CD8-positive, alpha-beta memory T cell (primary cell): ENCODE results near the gene LRRC3B. TPM values are rescaled to one million over a fixed set of nuclear protein-coding genes. Genes with fewer than 3 reads are reported as not detected.

Experiments used
- CTCF ChIA-PET: fragments of 350-600 bp; sonication (Branson Sonifier 250); formaldehyde crosslinking; loops from one replicate; lab custom pipeline; 2021; ENCODE audit warnings: antibody characterized with exemption; lab: Charles Lee
- POLR2A ChIA-PET: fragments of 350-600 bp; sonication (Branson Sonifier 250); formaldehyde crosslinking; loops from one replicate; lab custom pipeline; 2021; ENCODE audit warnings: antibody characterized with exemption; lab: Charles Lee
- DNase-seq, 5 donors: peaks; one replicate each; pipeline versions ENCODE4 v3.0.0 to v3.0.0-alpha.2; 2020 to 2022; ENCODE audit warnings: mixed read lengths in 1 of 5
- H3K27ac ChIP-seq: one replicate; pipeline ENCODE4 v1.7.0; 2013; ENCODE audit warnings: low read depth, mild to moderate bottlenecking, low read length, moderate library complexity
- H3K27me3 ChIP-seq: 2 replicates; pipeline ENCODE4 v1.7.0; 2013; ENCODE audit warnings: low read length, mild to moderate bottlenecking; ENCODE audit not compliant: insufficient read depth, poor library complexity, severe bottlenecking
- H3K36me3 ChIP-seq: 2 replicates; pipeline ENCODE4 v1.7.0; 2013; ENCODE audit warnings: mild to moderate bottlenecking, low read length, moderate library complexity; ENCODE audit not compliant: insufficient read depth
- H3K4me1 ChIP-seq: 2 replicates; pipeline ENCODE4 v1.7.0; 2013; ENCODE audit warnings: mild to moderate bottlenecking, low read length, moderate library complexity; ENCODE audit not compliant: insufficient read depth
- H3K4me3 ChIP-seq: 2 replicates; pipeline ENCODE4 v1.7.0; 2013; ENCODE audit warnings: mild to moderate bottlenecking, low read length
- H3K9me3 ChIP-seq: 2 replicates; pipeline ENCODE4 v1.7.0; 2013; ENCODE audit warnings: mild to moderate bottlenecking, low read length
- H3K27ac Mint-ChIP-seq, 8 donors: one replicate each; pipeline ENCODE4 v1.8.0; 2020 to 2021; ENCODE audit warnings: mixed read lengths in 8 of 8, mild to moderate bottlenecking in 6 of 8, inconsistent platforms in 3 of 8, moderate library complexity in 3 of 8
- H3K27me3 Mint-ChIP-seq, 2 donors: one replicate each; pipeline ENCODE4 v1.8.0; 2020 to 2021; ENCODE audit warnings: mixed read lengths in 2 of 2, mild to moderate bottlenecking in 1 of 2, moderate library complexity in 1 of 2
- H3K36me3 Mint-ChIP-seq, 3 donors: one replicate each; pipeline ENCODE4 v1.8.0; 2020 to 2021; ENCODE audit warnings: mixed read lengths in 3 of 3, inconsistent platforms in 1 of 3, mild to moderate bottlenecking in 1 of 3
- H3K4me1 Mint-ChIP-seq, 3 donors: one replicate each; pipeline ENCODE4 v1.8.0; 2020 to 2021; ENCODE audit warnings: mixed read lengths in 3 of 3, inconsistent platforms in 1 of 3, mild to moderate bottlenecking in 1 of 3
- H3K4me3 Mint-ChIP-seq, 7 donors: one replicate each; pipeline ENCODE4 v1.8.0; 2020 to 2021; ENCODE audit warnings: mixed read lengths in 7 of 7, mild to moderate bottlenecking in 6 of 7, moderate library complexity in 4 of 7, inconsistent platforms in 2 of 7
- H3K9me3 Mint-ChIP-seq, 5 donors: one replicate each; pipeline ENCODE4 v1.8.0; 2020 to 2022; ENCODE audit warnings: mixed read lengths in 5 of 5, mild to moderate bottlenecking in 3 of 5, moderate library complexity in 2 of 5, inconsistent platforms in 1 of 5
- polyA plus RNA-seq: library from polyadenylated mRNA; unstranded; fragments of 300-500 nt; fragmentation: Illumina TruSeq; gene quantifications from one replicate; pipeline ENCODE4 v1.2.3, GENCODE V29; 2021
- total RNA-seq, 2 experiments: library from RNA; stranded (reverse); gene quantifications; one replicate each; pipeline ENCODE4 v1.2.3, GENCODE V29; 2021

The LRRC3B gene
- total and polyA plus RNA-seq, 3 experiments from 2014 or later, result not detected

- CTCF ChIA-PET, result interaction anchor here (1.9 kb wide), 1 partner anchor 18 kb away, joined by 6 read pairs; no protein-coding TSS in a partner anchor
- Histone ChIP-seq H3K27me3 (no peaks in the 10 kb centered on the region), H3K9me3 (no peaks in the 10 kb centered on the region), H3K4me3 (no peak overlapping the region), H3K36me3 (no peaks in the 10 kb centered on the region), H3K4me1 (no peaks in the 10 kb centered on the region), H3K27ac (no peak overlapping the region)
- H3K27ac Mint-ChIP-seq, result no peak overlapping the region
- no peaks in the 10 kb centered on the region for H3K36me3 Mint-ChIP-seq
- POLR2A ChIA-PET, result no interaction called here
- no peak for DNase-seq
- no peak overlapping the region for H3K4me3 Mint-ChIP-seq
- H3K27me3 Mint-ChIP-seq, result no peaks in the 10 kb centered on the region
- H3K9me3 Mint-ChIP-seq, result no peaks in the 10 kb centered on the region
- no peaks in the 10 kb centered on the region for H3K4me1 Mint-ChIP-seq
Measured at GRCh38 chr3:26718315-26718714, 95.7 kb downstream of the LRRC3B start.

GRCh38 chr3:26719134-26719533 is 96.6 kb downstream of the LRRC3B start:
- no peak overlapping the region for H3K27ac Mint-ChIP-seq
- CTCF ChIA-PET, result interaction anchor here (1.9 kb wide), 1 partner anchor 17 kb away, joined by 6 read pairs; no protein-coding TSS in a partner anchor

GRCh38 chr3:26721047-26721446 is 98.5 kb downstream of the LRRC3B start:
- Histone ChIP-seq H3K9me3 (no peaks in the 10 kb centered on the region), H3K27ac (no peak overlapping the region), H3K4me1 (no peaks in the 10 kb centered on the region), H3K27me3 (no peaks in the 10 kb centered on the region), H3K4me3 (no peak overlapping the region), H3K36me3 (no peaks in the 10 kb centered on the region)
- Mint-ChIP-seq H3K27ac (no peak overlapping the region), H3K27me3 (no peaks in the 10 kb centered on the region), H3K9me3 (peaks cover 0 to 2% (median 0%) of the 10 kb centered on the region in 5 donors), H3K36me3 (no peaks in the 10 kb centered on the region), H3K4me1 (no peaks in the 10 kb centered on the region), H3K4me3 (no peak overlapping the region)
- POLR2A ChIA-PET, result no interaction called here
- CTCF ChIA-PET, result no interaction called here
- DNase-seq, result no peak

More at GRCh38 chr3:26719134-26719533, 96.6 kb downstream of the LRRC3B start:
- Histone ChIP-seq H3K36me3 (no peaks in the 10 kb centered on the region), H3K4me1 (no peaks in the 10 kb centered on the region), H3K27ac (no peak overlapping the region), H3K4me3 (no peak overlapping the region), H3K9me3 (no peaks in the 10 kb centered on the region), H3K27me3 (no peaks in the 10 kb centered on the region)
- POLR2A ChIA-PET, result no interaction called here
- no peak overlapping the region for H3K4me3 Mint-ChIP-seq
- no peaks in the 10 kb centered on the region for H3K36me3 Mint-ChIP-seq
- no peaks in the 10 kb centered on the region for H3K4me1 Mint-ChIP-seq
- H3K9me3 Mint-ChIP-seq, result no peaks in the 10 kb centered on the region
- no peaks in the 10 kb centered on the region for H3K27me3 Mint-ChIP-seq
- no peak for DNase-seq

- no peaks in the 10 kb centered on the region for H3K4me1 Mint-ChIP-seq
- POLR2A ChIA-PET, result no interaction called here
- CTCF ChIA-PET, result no interaction called here
Measured at GRCh38 chr3:26731843-26732242, 109.3 kb downstream of the LRRC3B start.

GRCh38 chr3:26750263-26750662 is 127.7 kb downstream of the LRRC3B start:
- no peaks in the 10 kb centered on the region for H3K9me3 ChIP-seq
- Mint-ChIP-seq H3K4me1 (no peaks in the 10 kb centered on the region), H3K4me3 (no peak overlapping the region), H3K27me3 (no peaks in the 10 kb centered on the region), H3K27ac (no peak overlapping the region), H3K9me3 (peaks cover 0 to 9% (median 7%) of the 10 kb centered on the region in 5 donors), H3K36me3 (no peaks in the 10 kb centered on the region)
- CTCF ChIA-PET, result no interaction called here
- H3K4me3 ChIP-seq, result no peak overlapping the region
- POLR2A ChIA-PET, result no interaction called here
- H3K36me3 ChIP-seq, result no peaks in the 10 kb centered on the region
- DNase-seq, result no peak
- no peaks in the 10 kb centered on the region for H3K27me3 ChIP-seq
- no peaks in the 10 kb centered on the region for H3K4me1 ChIP-seq
- H3K27ac ChIP-seq, result no peak overlapping the region

More at GRCh38 chr3:26731843-26732242, 109.3 kb downstream of the LRRC3B start:
- Mint-ChIP-seq H3K27ac (no peak overlapping the region), H3K9me3 (peaks cover 0 to 15% (median 2%) of the 10 kb centered on the region in 5 donors), H3K36me3 (no peaks in the 10 kb centered on the region), H3K27me3 (no peaks in the 10 kb centered on the region), H3K4me3 (no peak overlapping the region)
- Histone ChIP-seq H3K4me1 (no peaks in the 10 kb centered on the region), H3K4me3 (no peak overlapping the region), H3K36me3 (no peaks in the 10 kb centered on the region), H3K9me3 (no peaks in the 10 kb centered on the region), H3K27ac (no peak overlapping the region), H3K27me3 (no peaks in the 10 kb centered on the region)
- DNase-seq, result no peak

- Mint-ChIP-seq H3K27ac (no peak overlapping the region), H3K4me1 (no peaks in the 10 kb centered on the region), H3K9me3 (peaks cover 0 to 9% (median 7%) of the 10 kb centered on the region in 5 donors), H3K27me3 (no peaks in the 10 kb centered on the region), H3K36me3 (no peaks in the 10 kb centered on the region), H3K4me3 (no peak overlapping the region)
- no peak for DNase-seq
- CTCF ChIA-PET, result no interaction called here
- Histone ChIP-seq H3K4me3 (no peak overlapping the region), H3K36me3 (no peaks in the 10 kb centered on the region), H3K27ac (no peak overlapping the region), H3K4me1 (no peaks in the 10 kb centered on the region), H3K9me3 (no peaks in the 10 kb centered on the region), H3K27me3 (no peaks in the 10 kb centered on the region)
- POLR2A ChIA-PET, result no interaction called here
Measured at GRCh38 chr3:26752466-26752865, 129.9 kb downstream of the LRRC3B start.

GRCh38 chr3:26753095-26753494 is 130.5 kb downstream of the LRRC3B start:
- ChIA-PET CTCF (no interaction called here), POLR2A (no interaction called here)

GRCh38 chr3:26757978-26758377 is 135.4 kb downstream of the LRRC3B start:
- no peaks in the 10 kb centered on the region for H3K4me1 Mint-ChIP-seq

More at GRCh38 chr3:26753095-26753494, 130.5 kb downstream of the LRRC3B start:
- Histone ChIP-seq H3K4me1 (no peaks in the 10 kb centered on the region), H3K27ac (no peak overlapping the region), H3K27me3 (no peaks in the 10 kb centered on the region), H3K4me3 (no peak overlapping the region), H3K9me3 (no peaks in the 10 kb centered on the region), H3K36me3 (no peaks in the 10 kb centered on the region)
- Mint-ChIP-seq H3K27ac (no peak overlapping the region), H3K9me3 (peaks cover 0 to 8% (median 7%) of the 10 kb centered on the region in 5 donors), H3K36me3 (no peaks in the 10 kb centered on the region), H3K4me1 (no peaks in the 10 kb centered on the region), H3K4me3 (no peak overlapping the region), H3K27me3 (no peaks in the 10 kb centered on the region)
- DNase-seq, result no peak

More at GRCh38 chr3:26757978-26758377, 135.4 kb downstream of the LRRC3B start:
- no peak for DNase-seq
- H3K4me1 ChIP-seq, result no peaks in the 10 kb centered on the region
- ChIA-PET CTCF (no interaction called here), POLR2A (no interaction called here)
- H3K36me3 ChIP-seq, result no peaks in the 10 kb centered on the region
- no peaks in the 10 kb centered on the region for H3K36me3 Mint-ChIP-seq
- H3K27ac Mint-ChIP-seq, result no peak overlapping the region
- H3K9me3 Mint-ChIP-seq, result peaks cover 0 to 4% (median 0%) of the 10 kb centered on the region in 5 donors
- H3K4me3 Mint-ChIP-seq, result no peak overlapping the region
- no peaks in the 10 kb centered on the region for H3K27me3 Mint-ChIP-seq
- H3K27ac ChIP-seq, result no peak overlapping the region
- H3K9me3 ChIP-seq, result no peaks in the 10 kb centered on the region
- H3K27me3 ChIP-seq, result no peaks in the 10 kb centered on the region
- no peak overlapping the region for H3K4me3 ChIP-seq
